HepG2 (cell line): ENCODE results near the gene LMBRD2. TPM values are rescaled to one million over a fixed set of nuclear protein-coding genes. Genes with fewer than 3 reads are reported as not detected.

ENCODE experiments used
- ATAC-seq: fragments of 200-7000 bp; cut with Tn5 transposase; 3 replicates; pipeline ENCODE4 v1.9.1; 2020; ENCODE audit warnings: mild to moderate bottlenecking, moderate library complexity
- BruUV-seq: library from RNA; stranded (reverse); fragments of 400-500 nt; replicated peaks from 2 replicates; lab custom pipeline; 2021; lab: Mats Ljungman, UMichigan
- CTCF ChIA-PET: fragments of 300-600 bp; formaldehyde crosslinking; extraction: SDS; loops from one replicate; lab custom pipeline; 2021; ENCODE audit warnings: low total read pairs, inconsistent platforms, low intra/inter-chr PET ratio; lab: Yijun Ruan, JAX
- POLR2A ChIA-PET: fragments of 350-600 bp; sonication (Branson Sonifier 250); formaldehyde crosslinking; loops from one replicate; lab custom pipeline; 2020; ENCODE audit warnings: antibody characterized with exemption, inconsistent platforms; lab: Yijun Ruan, JAX
- DNase-seq: peaks from one replicate; pipeline ENCODE4 v3.0.0-alpha.2; 2015; ENCODE audit warnings: low spot score
- FAIRE-seq: peaks from 3 replicates; lab custom pipeline; 2011; peaks lifted over from hg19 to GRCh38; lab: Jason Lieb, UNC
- H2AFZ ChIP-seq: one replicate; pipeline ENCODE4 v1.6.1; 2011; ENCODE audit warnings: low read length, inconsistent platforms
- H3K27ac ChIP-seq: fragments of 300-600 bp; 3 replicates; pipeline ENCODE4 v1.8.0; 2011; ENCODE audit warnings: mixed run types, mild to moderate bottlenecking, mixed read lengths, low read length, inconsistent platforms; ENCODE audit not compliant: insufficient read depth; ENCODE audit errors: extremely low read length
- H3K27me3 ChIP-seq, 2 experiments: fragments of 200-600 bp in 1 of 2; 2 replicates in 1 of 2; 3 replicates in 1 of 2; pipeline versions ENCODE4 v1.6.0 to v1.8.0; 2011; ENCODE audit warnings: low read length in 2 of 2, mild to moderate bottlenecking in 2 of 2, moderate library complexity in 2 of 2, inconsistent platforms in 1 of 2; ENCODE audit not compliant: insufficient read depth in 2 of 2, control insufficient read depth in 1 of 2
- H3K36me3 ChIP-seq, 2 experiments: fragments of 200-600 bp in 1 of 2; replicated peaks in 1 of 2; 2 replicates in 1 of 2; 3 replicates in 1 of 2; pipeline versions ENCODE4 v1.5.1 to v1.8.0; 2011; ENCODE audit warnings: low read length in 2 of 2, inconsistent platforms in 1 of 2; ENCODE audit not compliant: insufficient read depth in 2 of 2, control insufficient read depth in 1 of 2
- H3K4me1 ChIP-seq: 2 replicates; pipeline ENCODE4 v1.5.1; 2012; ENCODE audit warnings: low read length, inconsistent platforms; ENCODE audit not compliant: insufficient read depth
- H3K4me2 ChIP-seq: 2 replicates; pipeline ENCODE4 v1.6.0; 2011; ENCODE audit warnings: low read depth, low read length, inconsistent platforms
- H3K4me3 ChIP-seq, 3 experiments: fragments of 200-600 bp in 1 of 3; sonication (generic), shearing (Covaris generic) in 1 of 3; replicated peaks in 1 of 3; 2 replicates each; pipeline ENCODE4 v1.5.1; 2011 to 2016; ENCODE audit warnings: low read length in 3 of 3, inconsistent platforms in 2 of 3, low read depth in 2 of 3, mild to moderate bottlenecking in 2 of 3, control low read depth in 1 of 3, mixed read lengths in 1 of 3; ENCODE audit not compliant: insufficient read depth in 1 of 3
- H3K79me2 ChIP-seq: one replicate; pipeline ENCODE4 v1.6.1; 2011; ENCODE audit warnings: low read length, inconsistent platforms; ENCODE audit not compliant: insufficient read depth
- H3K9ac ChIP-seq: 2 replicates; pipeline ENCODE4 v1.6.0; 2011; ENCODE audit warnings: mild to moderate bottlenecking, low read depth, low read length, inconsistent platforms; ENCODE audit not compliant: insufficient read depth
- H3K9me3 ChIP-seq: 2 replicates; pipeline ENCODE4 v1.5.1; 2012; ENCODE audit warnings: mild to moderate bottlenecking, low read length
- H4K20me1 ChIP-seq: 2 replicates; pipeline ENCODE4 v1.6.0; 2011; ENCODE audit warnings: inconsistent platforms, mild to moderate bottlenecking, low read length, moderate library complexity; ENCODE audit not compliant: insufficient read depth
- ADNP ChIP-seq: sonication (generic); formaldehyde crosslinking; IDR thresholded peaks from 2 replicates; pipeline ENCODE4 v1.4.0; 2020; ENCODE audit warnings: missing genetic modification reagents
- EHMT2 ChIP-seq: fragments of 200-600 bp; sonication (generic); IDR thresholded peaks from 2 replicates; pipeline ENCODE4 v1.7.0; 2017; ENCODE audit warnings: antibody characterized with exemption, low read depth, low read length, borderline replicate concordance
- GATAD2A ChIP-seq: IDR thresholded peaks from 2 replicates; pipeline ENCODE4 v1.6.1; 2016
- HCFC1 ChIP-seq: fragments of 150-350 bp; IDR thresholded peaks from 2 replicates; pipeline ENCODE4 v1.6.1; 2014; ENCODE audit warnings: low read depth, low read length
- KDM2A ChIP-seq: sonication (generic); formaldehyde crosslinking; IDR thresholded peaks from 2 replicates; pipeline ENCODE4 v1.4.0; 2020; ENCODE audit warnings: low read depth, missing genetic modification reagents, borderline replicate concordance
- POLR2A ChIP-seq, 2 experiments: IDR thresholded peaks; 2 replicates each; pipeline ENCODE4 v1.6.1; 2011; ENCODE audit warnings: low read depth in 2 of 2, low read length in 2 of 2, mild to moderate bottlenecking in 1 of 2, moderate library complexity in 1 of 2; ENCODE audit not compliant: insufficient read depth in 1 of 2
- RFX3 ChIP-seq: IDR thresholded peaks from 2 replicates; pipeline ENCODE4 v1.6.1; 2016; ENCODE audit warnings: missing biosample characterization, missing genetic modification reagents
- SALL1 ChIP-seq: sonication (generic); formaldehyde crosslinking; IDR thresholded peaks from 2 replicates; pipeline ENCODE4 v1.8.0; 2022; ENCODE audit warnings: mild to moderate bottlenecking, missing genetic modification reagents
- ZNF180 ChIP-seq: sonication (generic); formaldehyde crosslinking; IDR thresholded peaks from 2 replicates; pipeline ENCODE4 v1.4.0; 2020; ENCODE audit warnings: low read depth, missing genetic modification reagents, borderline replicate concordance
- ZNF225 ChIP-seq: sonication (generic); formaldehyde crosslinking; IDR thresholded peaks from 2 replicates; pipeline ENCODE4 v1.4.0; 2020; ENCODE audit warnings: mild to moderate bottlenecking, missing genetic modification reagents
- ZNF350 ChIP-seq: sonication (generic); formaldehyde crosslinking; IDR thresholded peaks from 2 replicates; pipeline ENCODE4 v1.4.0; 2020; ENCODE audit warnings: mild to moderate bottlenecking, low read depth, missing genetic modification reagents, borderline replicate concordance
- ZNF512B ChIP-seq: sonication (generic); formaldehyde crosslinking; IDR thresholded peaks from 2 replicates; pipeline ENCODE4 v1.5.1; 2020; ENCODE audit warnings: missing genetic modification reagents, mild to moderate bottlenecking, borderline replicate concordance
- ZNF788 ChIP-seq: sonication (generic); formaldehyde crosslinking; IDR thresholded peaks from 2 replicates; pipeline ENCODE4 v1.5.0; 2020; ENCODE audit warnings: mild to moderate bottlenecking, missing genetic modification reagents, borderline replicate concordance
- ZNF792 ChIP-seq: IDR thresholded peaks from 2 replicates; pipeline ENCODE4 v1.6.1; 2016
- ZNF878 ChIP-seq: sonication (generic); formaldehyde crosslinking; IDR thresholded peaks from 2 replicates; pipeline ENCODE4 v1.8.1; 2023; ENCODE audit warnings: mild to moderate bottlenecking, missing genetic modification reagents, moderate library complexity
- WGBS: methylation state at CpG from one replicate; pipeline ENCODE4 v1.1.6; 2017; ENCODE audit warnings: low lambda C conversion rate; 5-methylcytosine and 5-hydroxymethylcytosine counted together
- in situ Hi-C: cut with HindIII; loops from 2 replicates; pipeline ENCODE4 v1.10.0; 2017; ENCODE audit warnings: low pct_unique_long_range_greater_than_20kb; ENCODE audit not compliant: extremely low pct_ligation_motif_present
- intact Hi-C: fragments of 100-400 bp; cut with micrococcal nuclease; formaldehyde crosslinking; loops from one replicate; pipeline ENCODE4 v1.10.0; 2022; ENCODE audit not compliant: unreplicated experiment
- polyA plus RNA-seq, 8 experiments: library from polyadenylated mRNA; depleted of rRNA in 3 of 8; stranded (reverse) in 7 of 8; unstranded in 1 of 8; fragments of >200 nt; fragmentation: Illumina TruSeq in 4 of 8; extraction: Trizol in 4 of 8; gene quantifications; 2 replicates each; pipeline versions ENCODE4 v1.2.1 to v1.2.3, GENCODE V29; 2011 to 2016; ENCODE audit warnings: low read depth in 4 of 8, missing spikeins in 1 of 8, mixed read lengths in 1 of 8; ENCODE audit not compliant: insufficient read depth in 1 of 8
- total RNA-seq, 5 experiments: library from RNA; depleted of rRNA; stranded (reverse); fragments of >200 nt; fragmentation: Illumina TruSeq; extraction: Trizol; gene quantifications; 2 replicates each; pipeline ENCODE4 v1.2.3, GENCODE V29; 2016; ENCODE audit warnings: low read depth in 1 of 5
- TF ChIP-seq, protein P1 (sequence below): IDR thresholded peaks from 2 replicates; pipeline ENCODE4 v1.4.0; 2020; ENCODE audit warnings: mild to moderate bottlenecking, missing genetic modification reagents
- TF ChIP-seq, protein P2 (sequence below): sonication (generic); formaldehyde crosslinking; IDR thresholded peaks from 2 replicates; pipeline ENCODE4 v1.5.0; 2020; ENCODE audit warnings: mild to moderate bottlenecking, missing genetic modification reagents, moderate library complexity

The LMBRD2 gene
- total and polyA plus RNA-seq, 2 of the 13 experiments (the other 11 are each of a cell fraction or from before 2014, with no cell fraction given), result 2.0 to 4.7 TPM

- no peak for TF ChIP-seq ZNF180 (CRISPR knock-in tag)
- no peak for TF ChIP-seq ZNF225
- no peak for TF ChIP-seq RFX3
- TF ChIP-seq ZNF350 (CRISPR knock-in tag), result no peak
- TF ChIP-seq, all 625 proteins: peak for 0
These were observed 55.2 kb downstream of the LMBRD2 start (continued) for GRCh38 chr5:36096486-36096885.

DNA sequence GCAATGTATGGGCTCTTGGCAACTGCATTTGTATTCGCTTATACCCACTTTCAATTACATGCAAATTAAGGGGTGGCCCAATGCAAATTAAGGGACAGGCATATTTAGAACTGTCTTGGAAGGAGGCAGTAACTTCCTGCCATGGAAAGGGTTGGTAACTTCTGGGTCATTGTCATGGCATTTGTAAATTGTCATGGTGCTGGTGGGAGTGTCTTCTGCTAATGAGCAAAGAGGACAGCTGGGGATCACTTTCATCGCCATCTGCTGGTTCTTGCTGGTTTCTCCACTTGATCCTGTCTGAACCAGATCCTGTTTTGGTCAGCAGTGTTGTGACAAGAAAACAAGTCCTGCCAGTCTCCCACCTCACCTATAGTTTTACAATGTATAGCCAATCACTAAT, 61.7 kb downstream of the LMBRD2 start:
- Histone ChIP-seq H4K20me1 (no peaks in the 10 kb centered on the region), H3K36me3 (no peaks in the 10 kb centered on the region), H3K27me3 (no peaks in the 10 kb centered on the region), H3K9me3 (no peaks in the 10 kb centered on the region), H3K27ac (no peak overlapping the region), H3K9ac (no peak overlapping the region), H3K4me3 (no peak overlapping the region), H3K4me2 (no peak overlapping the region), H3K4me1 (no peaks in the 10 kb centered on the region), H2AFZ (no peak overlapping the region), H3K79me2 (no peaks in the 10 kb centered on the region)
- ChIA-PET CTCF (interaction anchor here (1.1 kb wide), 1 partner anchor 11 kb away, joined by 3 read pairs; no protein-coding TSS in a partner anchor), POLR2A (no interaction called here)
- ATAC-seq (peak; percentile 87), FAIRE-seq (peak; percentile 36), DNase-seq (peak; percentile 30)
- WGBS, result 28% methylated on average over 2 of the region's 2 CpGs
- no TSS peak for BruUV-seq
- in situ Hi-C loops, result no loop called here
- intact Hi-C loops, result no loop called here
- TF ChIP-seq HCFC1 (no peak), EHMT2 (no peak), ZNF878 (CRISPR knock-in tag) (no peak), ZNF512B (no peak), ZNF792 (CRISPR knock-in tag) (no peak), ADNP (no peak), KDM2A (CRISPR knock-in tag) (no peak), GATAD2A (CRISPR knock-in tag) (no peak), ZNF788 (CRISPR knock-in tag) (no peak), SALL1 (CRISPR knock-in tag) (no peak), POLR2A (IDR thresholded peaks at IDR 0.05; ENCODE audit: insufficient read depth in 1 of 2, low read depth in 2 of 2, low read length in 2 of 2) (no peak)
- TF ChIP-seq, protein P1, sequence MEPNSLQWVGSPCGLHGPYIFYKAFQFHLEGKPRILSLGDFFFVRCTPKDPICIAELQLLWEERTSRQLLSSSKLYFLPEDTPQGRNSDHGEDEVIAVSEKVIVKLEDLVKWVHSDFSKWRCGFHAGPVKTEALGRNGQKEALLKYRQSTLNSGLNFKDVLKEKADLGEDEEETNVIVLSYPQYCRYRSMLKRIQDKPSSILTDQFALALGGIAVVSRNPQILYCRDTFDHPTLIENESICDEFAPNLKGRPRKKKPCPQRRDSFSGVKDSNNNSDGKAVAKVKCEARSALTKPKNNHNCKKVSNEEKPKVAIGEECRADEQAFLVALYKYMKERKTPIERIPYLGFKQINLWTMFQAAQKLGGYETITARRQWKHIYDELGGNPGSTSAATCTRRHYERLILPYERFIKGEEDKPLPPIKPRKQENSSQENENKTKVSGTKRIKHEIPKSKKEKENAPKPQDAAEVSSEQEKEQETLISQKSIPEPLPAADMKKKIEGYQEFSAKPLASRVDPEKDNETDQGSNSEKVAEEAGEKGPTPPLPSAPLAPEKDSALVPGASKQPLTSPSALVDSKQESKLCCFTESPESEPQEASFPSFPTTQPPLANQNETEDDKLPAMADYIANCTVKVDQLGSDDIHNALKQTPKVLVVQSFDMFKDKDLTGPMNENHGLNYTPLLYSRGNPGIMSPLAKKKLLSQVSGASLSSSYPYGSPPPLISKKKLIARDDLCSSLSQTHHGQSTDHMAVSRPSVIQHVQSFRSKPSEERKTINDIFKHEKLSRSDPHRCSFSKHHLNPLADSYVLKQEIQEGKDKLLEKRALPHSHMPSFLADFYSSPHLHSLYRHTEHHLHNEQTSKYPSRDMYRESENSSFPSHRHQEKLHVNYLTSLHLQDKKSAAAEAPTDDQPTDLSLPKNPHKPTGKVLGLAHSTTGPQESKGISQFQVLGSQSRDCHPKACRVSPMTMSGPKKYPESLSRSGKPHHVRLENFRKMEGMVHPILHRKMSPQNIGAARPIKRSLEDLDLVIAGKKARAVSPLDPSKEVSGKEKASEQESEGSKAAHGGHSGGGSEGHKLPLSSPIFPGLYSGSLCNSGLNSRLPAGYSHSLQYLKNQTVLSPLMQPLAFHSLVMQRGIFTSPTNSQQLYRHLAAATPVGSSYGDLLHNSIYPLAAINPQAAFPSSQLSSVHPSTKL (CRISPR knock-in tag), result no peak
- TF ChIP-seq, protein P2, sequence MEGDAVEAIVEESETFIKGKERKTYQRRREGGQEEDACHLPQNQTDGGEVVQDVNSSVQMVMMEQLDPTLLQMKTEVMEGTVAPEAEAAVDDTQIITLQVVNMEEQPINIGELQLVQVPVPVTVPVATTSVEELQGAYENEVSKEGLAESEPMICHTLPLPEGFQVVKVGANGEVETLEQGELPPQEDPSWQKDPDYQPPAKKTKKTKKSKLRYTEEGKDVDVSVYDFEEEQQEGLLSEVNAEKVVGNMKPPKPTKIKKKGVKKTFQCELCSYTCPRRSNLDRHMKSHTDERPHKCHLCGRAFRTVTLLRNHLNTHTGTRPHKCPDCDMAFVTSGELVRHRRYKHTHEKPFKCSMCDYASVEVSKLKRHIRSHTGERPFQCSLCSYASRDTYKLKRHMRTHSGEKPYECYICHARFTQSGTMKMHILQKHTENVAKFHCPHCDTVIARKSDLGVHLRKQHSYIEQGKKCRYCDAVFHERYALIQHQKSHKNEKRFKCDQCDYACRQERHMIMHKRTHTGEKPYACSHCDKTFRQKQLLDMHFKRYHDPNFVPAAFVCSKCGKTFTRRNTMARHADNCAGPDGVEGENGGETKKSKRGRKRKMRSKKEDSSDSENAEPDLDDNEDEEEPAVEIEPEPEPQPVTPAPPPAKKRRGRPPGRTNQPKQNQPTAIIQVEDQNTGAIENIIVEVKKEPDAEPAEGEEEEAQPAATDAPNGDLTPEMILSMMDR (CRISPR knock-in tag), result peak; percentile 54
